ENCODE measurements around the gene SH2D2A.
"Not testable (repeated sequence)": the region's sequence is repeated elsewhere in the genome, so short reads cannot be mapped to it uniquely, and the experiment has no call there.

The SH2D2A gene

DNA sequence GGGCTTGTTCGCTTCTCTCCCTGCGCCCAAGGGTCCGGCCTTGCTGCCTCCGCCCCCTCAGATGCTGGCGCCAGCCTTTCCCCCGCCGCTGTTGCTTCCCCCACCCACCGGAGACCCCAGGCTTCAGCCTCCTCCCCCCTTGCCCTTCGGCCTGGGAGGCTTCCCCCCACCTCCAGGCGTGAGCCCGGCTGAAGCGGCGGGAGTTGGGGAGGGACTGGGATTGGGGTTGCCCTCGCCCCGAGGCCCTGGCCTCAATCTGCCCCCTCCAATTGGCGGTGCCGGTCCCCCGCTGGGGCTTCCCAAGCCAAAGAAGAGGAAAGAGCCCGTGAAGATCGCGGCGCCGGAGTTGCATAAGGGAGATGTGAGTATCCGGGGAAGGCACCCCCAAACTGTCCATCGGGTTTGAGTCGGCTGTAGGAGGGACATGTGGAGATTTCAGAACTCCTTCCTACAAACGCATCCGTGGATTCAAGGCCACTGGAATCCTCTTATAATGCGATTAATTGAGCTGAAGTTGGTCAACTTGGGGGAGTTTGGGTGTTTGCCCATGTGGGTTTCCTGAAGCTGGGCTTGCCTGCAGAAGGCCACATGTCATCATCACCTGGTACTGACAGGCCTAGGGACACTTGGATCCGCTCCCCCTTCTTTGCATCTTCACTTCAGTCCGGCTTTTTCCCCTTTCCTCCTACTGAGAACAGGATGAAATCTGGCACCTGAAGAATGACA lies 48.6 kb downstream of the SH2D2A start:
- ATAC-seq: peak; percentile 0

DNA sequence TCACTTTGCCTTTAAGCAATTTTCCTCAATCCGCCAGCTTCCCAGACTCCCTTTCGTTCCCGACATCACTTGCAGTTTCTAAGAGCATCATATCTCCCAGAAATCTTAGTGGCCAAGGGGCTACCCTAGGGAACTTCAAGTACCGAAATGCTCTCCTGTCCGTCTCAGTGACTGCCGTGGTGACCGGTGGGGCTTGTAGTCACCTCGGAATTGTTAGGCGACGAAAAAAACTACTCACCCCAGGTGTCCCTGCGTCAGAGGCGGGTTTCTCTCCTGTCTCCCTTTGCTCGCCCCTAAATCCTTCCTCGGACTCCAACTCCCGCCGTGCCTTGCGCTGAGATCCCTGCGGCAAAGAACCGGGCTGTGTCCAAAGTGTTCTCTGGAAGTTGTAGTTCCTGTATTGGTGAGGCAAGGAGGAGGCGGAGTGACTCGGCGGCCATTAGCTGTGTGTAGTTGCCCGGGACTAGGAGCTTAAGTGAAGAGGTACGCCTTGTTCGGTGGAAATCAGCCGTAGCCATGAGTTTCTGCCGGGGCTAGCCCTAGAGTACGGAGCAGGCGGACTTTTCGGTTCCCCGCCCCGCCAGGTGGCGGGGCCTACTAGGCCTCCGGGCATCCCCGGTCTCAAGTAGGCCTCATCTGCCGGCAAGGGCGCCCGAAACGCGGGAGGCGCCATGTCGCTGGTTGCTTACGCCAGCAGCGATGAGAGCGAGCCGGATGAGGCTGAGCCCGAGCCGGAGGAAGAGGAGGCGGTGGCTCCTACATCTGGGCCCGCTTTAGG lies 49.4 kb downstream of the SH2D2A start, which contains the start of gene PRCC:
PRCC (plus strand) TSS at position 435 of the 778 bp plus-strand sequence; CDS start at position 672, 237 bp downstream.
- ATAC-seq: peak; percentile 97

GRCh38 chr1:156766298-156767100 lies 50.1 kb downstream of the SH2D2A start:
- ATAC-seq: no peak

- ATAC-seq: no peak
These were observed 51.0 kb downstream of the SH2D2A start for GRCh38 chr1:156765666-156766065.

DNA sequence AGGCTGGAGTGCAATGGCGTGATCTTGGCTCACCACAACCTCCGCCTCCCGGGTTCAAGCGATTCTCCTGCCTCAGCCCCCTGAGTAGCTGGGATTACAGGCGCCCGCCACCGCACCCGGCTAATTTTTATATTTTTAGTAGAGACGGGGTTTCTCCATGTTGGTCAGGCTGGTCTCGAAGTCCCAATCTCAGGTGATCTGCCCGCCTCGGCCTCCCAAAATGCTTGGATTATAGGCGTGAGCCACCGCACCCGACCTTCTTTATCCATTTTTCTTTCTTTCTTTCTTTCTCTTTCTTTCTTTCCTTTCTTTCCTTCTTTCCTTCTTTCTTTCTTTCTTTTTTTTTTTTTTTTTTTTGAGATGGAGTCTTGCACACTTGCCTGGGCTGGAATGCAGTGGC lies 51.5 kb downstream of the SH2D2A start:
- not testable (repeated sequence) for ATAC-seq

GRCh38 chr1:156760796-156761104 lies 55.9 kb downstream of the SH2D2A start:
- no peak for ATAC-seq

DNA sequence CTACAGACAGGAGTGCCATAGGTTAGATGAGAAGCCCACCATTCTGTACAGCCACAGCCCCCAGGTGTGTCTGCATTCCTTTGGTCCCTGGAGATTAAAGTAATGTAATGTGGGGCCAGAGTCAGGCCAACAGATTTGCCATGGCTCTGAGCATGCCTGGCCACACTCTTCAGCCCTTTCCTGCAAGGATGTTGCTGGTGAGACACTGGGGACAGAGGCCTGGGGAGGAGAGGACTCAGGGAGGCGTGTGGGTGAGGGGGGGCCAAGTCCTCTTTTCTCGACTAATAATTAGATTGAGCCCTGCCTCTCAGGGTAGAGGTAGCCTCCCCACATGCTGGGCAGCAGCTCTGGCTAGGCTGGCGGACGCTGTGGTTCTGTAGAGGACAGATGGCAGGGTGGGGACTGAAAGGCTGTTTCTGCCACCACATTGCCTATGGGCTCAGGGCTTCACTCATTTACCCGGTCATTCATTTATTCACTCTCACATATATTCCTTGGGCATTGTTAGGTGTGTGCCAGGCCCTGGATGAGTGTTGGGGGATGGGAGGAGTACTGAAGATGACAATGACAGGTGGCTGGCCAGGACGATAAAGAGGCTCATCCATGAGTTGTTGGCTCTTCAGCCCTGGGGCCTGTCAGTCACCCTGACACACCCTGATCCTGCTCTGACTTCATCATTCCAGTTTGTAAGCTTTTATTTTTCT lies 56.4 kb downstream of the SH2D2A start:
- no peak for ATAC-seq

- ATAC-seq: not testable (repeated sequence)
These were observed 58.9 kb downstream of the SH2D2A start for GRCh38 chr1:156757572-156758253.

DNA sequence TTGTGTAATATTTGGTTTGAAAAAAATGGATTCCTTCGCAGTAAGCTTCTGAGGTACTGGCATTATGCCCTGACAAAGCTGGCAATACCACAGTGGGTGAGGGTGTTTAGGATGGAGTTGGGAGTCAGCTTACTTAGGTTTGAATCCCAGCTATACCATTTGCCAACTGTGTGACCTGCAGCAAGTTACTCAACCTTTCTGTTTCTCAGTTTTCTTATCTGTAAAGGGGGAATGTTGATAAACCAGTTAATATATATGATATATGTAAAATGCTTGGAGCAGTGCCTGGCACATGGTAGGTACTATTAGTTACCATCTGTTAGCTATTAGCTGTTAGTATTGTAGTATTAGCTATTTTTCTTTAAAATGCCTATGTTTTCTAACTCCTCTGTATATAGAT lies 60.3 kb downstream of the SH2D2A start:
- ATAC-seq: no peak
